ENCODE results near the gene HNRNPH1. TPM values are rescaled to one million over a fixed set of nuclear protein-coding genes. Genes with fewer than 3 reads are reported as not detected.
A peak's percentile ranks its signal among the peaks of the same experiment; 100 is the strongest.

The HNRNPH1 gene
- total RNA-seq, 1 experiment from 2014 or later: 865 TPM

DNA sequence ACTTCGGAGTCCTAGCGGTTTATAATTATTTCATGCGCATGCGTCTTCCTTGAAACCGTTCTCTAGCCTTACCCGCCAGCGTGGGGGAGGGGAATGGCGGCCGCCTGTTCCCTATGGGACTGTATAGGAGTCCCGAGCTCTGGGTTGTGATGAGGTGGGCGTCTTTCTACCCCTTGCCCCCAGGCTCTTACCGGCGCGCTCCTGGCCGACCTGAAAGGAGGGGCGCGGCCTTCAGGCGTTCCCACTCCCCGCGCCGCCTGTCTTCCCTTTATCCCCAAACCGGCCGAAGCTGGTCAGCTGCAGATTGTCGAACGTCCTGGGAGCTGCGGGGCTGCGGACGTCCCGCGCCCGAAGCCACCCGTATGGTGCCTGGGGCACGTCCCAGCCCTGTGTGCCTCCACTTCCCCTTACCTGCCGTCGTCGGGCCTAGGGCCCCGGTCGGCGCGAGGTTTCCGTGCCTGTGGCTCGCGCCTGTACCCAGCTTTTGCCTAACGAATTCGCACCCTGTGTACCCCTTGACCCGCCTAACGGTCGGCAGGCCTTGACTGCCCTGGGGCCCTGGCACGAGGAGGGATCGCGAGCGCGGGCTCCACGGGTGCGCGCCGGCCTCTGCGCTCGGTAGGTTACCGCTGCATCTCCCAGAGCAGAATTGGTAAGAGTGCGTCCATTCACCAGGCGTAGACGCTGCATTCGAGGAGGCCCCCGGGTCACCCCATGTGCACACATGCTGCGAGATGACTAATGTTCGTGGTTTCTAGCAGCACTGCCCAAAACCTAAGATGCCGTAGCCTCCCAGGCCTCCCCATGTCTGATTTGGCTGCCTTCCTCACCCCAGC, 653 bp upstream of the HNRNPH1 start:
- DNase-seq (ENCODE audit: low spot score) (peak; percentile 29), ATAC-seq (peak; percentile 73)
- POLR2A ChIA-PET: interaction anchor here (0.5 to 2.9 kb wide), 22 partner anchors 8 to 1567 kb away, joined by 3 to 31 read pairs (median 5); partner anchors contain the start of genes CBY3, MAML1 and RUFY1
- Mint-ChIP-seq H3K27me3 (ENCODE audit: low read depth) (no peaks in the 10 kb centered on the region), H3K4me3 (peak overlapping the region; percentile 96), H3K4me1 (peaks cover 38% of the 10 kb centered on the region), H3K9me3 (no peaks in the 10 kb centered on the region), H3K36me3 (peaks cover 39% of the 10 kb centered on the region), H3K27ac (peak overlapping the region; percentile 99)
- CTCF ChIA-PET: interaction anchor here (0.5 to 3.4 kb wide), 14 partner anchors 10 to 178 kb away, joined by 3 to 37 read pairs (median 4); partner anchors contain the start of gene RUFY1
- TF ChIP-seq ZNF396 (CRISPR knock-in tag; IDR thresholded peaks at IDR 0.05; ENCODE audit: borderline replicate concordance): no peak
- no peak for TF ChIP-seq ZNF138 (CRISPR knock-in tag; conservative IDR thresholded peaks at IDR 0.05)
- TF ChIP-seq, protein P1, sequence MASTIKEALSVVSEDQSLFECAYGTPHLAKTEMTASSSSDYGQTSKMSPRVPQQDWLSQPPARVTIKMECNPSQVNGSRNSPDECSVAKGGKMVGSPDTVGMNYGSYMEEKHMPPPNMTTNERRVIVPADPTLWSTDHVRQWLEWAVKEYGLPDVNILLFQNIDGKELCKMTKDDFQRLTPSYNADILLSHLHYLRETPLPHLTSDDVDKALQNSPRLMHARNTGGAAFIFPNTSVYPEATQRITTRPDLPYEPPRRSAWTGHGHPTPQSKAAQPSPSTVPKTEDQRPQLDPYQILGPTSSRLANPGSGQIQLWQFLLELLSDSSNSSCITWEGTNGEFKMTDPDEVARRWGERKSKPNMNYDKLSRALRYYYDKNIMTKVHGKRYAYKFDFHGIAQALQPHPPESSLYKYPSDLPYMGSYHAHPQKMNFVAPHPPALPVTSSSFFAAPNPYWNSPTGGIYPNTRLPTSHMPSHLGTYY (CRISPR knock-in tag; IDR thresholded peaks at IDR 0.05): 0 out of 2 replicates have a peak, but pooled peaks have one; percentile 30
- TF ChIP-seq, protein P2, sequence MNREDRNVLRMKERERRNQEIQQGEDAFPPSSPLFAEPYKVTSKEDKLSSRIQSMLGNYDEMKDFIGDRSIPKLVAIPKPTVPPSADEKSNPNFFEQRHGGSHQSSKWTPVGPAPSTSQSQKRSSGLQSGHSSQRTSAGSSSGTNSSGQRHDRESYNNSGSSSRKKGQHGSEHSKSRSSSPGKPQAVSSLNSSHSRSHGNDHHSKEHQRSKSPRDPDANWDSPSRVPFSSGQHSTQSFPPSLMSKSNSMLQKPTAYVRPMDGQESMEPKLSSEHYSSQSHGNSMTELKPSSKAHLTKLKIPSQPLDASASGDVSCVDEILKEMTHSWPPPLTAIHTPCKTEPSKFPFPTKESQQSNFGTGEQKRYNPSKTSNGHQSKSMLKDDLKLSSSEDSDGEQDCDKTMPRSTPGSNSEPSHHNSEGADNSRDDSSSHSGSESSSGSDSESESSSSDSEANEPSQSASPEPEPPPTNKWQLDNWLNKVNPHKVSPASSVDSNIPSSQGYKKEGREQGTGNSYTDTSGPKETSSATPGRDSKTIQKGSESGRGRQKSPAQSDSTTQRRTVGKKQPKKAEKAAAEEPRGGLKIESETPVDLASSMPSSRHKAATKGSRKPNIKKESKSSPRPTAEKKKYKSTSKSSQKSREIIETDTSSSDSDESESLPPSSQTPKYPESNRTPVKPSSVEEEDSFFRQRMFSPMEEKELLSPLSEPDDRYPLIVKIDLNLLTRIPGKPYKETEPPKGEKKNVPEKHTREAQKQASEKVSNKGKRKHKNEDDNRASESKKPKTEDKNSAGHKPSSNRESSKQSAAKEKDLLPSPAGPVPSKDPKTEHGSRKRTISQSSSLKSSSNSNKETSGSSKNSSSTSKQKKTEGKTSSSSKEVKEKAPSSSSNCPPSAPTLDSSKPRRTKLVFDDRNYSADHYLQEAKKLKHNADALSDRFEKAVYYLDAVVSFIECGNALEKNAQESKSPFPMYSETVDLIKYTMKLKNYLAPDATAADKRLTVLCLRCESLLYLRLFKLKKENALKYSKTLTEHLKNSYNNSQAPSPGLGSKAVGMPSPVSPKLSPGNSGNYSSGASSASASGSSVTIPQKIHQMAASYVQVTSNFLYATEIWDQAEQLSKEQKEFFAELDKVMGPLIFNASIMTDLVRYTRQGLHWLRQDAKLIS (CRISPR knock-in tag; IDR thresholded peaks at IDR 0.05; ENCODE audit: borderline replicate concordance): no peak; the same call in 1 of the 2 replicates
- no peak; the same call in 1 of the 2 replicates for TF ChIP-seq ZNF416 (CRISPR knock-in tag; IDR thresholded peaks at IDR 0.05)
- TF ChIP-seq, protein P3, sequence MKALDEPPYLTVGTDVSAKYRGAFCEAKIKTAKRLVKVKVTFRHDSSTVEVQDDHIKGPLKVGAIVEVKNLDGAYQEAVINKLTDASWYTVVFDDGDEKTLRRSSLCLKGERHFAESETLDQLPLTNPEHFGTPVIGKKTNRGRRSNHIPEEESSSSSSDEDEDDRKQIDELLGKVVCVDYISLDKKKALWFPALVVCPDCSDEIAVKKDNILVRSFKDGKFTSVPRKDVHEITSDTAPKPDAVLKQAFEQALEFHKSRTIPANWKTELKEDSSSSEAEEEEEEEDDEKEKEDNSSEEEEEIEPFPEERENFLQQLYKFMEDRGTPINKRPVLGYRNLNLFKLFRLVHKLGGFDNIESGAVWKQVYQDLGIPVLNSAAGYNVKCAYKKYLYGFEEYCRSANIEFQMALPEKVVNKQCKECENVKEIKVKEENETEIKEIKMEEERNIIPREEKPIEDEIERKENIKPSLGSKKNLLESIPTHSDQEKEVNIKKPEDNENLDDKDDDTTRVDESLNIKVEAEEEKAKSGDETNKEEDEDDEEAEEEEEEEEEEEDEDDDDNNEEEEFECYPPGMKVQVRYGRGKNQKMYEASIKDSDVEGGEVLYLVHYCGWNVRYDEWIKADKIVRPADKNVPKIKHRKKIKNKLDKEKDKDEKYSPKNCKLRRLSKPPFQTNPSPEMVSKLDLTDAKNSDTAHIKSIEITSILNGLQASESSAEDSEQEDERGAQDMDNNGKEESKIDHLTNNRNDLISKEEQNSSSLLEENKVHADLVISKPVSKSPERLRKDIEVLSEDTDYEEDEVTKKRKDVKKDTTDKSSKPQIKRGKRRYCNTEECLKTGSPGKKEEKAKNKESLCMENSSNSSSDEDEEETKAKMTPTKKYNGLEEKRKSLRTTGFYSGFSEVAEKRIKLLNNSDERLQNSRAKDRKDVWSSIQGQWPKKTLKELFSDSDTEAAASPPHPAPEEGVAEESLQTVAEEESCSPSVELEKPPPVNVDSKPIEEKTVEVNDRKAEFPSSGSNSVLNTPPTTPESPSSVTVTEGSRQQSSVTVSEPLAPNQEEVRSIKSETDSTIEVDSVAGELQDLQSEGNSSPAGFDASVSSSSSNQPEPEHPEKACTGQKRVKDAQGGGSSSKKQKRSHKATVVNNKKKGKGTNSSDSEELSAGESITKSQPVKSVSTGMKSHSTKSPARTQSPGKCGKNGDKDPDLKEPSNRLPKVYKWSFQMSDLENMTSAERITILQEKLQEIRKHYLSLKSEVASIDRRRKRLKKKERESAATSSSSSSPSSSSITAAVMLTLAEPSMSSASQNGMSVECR (CRISPR knock-in tag; IDR thresholded peaks at IDR 0.05; ENCODE audit: borderline replicate concordance): 0 out of 2 replicates have a peak, but pooled peaks have one; percentile 33
- no peak for TF ChIP-seq NFYB (CRISPR knock-in tag; conservative IDR thresholded peaks at IDR 0.05; ENCODE audit: low read depth)
- TF ChIP-seq, protein P4, sequence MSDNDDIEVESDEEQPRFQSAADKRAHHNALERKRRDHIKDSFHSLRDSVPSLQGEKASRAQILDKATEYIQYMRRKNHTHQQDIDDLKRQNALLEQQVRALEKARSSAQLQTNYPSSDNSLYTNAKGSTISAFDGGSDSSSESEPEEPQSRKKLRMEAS (CRISPR knock-in tag; IDR thresholded peaks at IDR 0.05): peak; percentile 62; the same call in 1 of the 2 replicates
- TF ChIP-seq, protein P5, sequence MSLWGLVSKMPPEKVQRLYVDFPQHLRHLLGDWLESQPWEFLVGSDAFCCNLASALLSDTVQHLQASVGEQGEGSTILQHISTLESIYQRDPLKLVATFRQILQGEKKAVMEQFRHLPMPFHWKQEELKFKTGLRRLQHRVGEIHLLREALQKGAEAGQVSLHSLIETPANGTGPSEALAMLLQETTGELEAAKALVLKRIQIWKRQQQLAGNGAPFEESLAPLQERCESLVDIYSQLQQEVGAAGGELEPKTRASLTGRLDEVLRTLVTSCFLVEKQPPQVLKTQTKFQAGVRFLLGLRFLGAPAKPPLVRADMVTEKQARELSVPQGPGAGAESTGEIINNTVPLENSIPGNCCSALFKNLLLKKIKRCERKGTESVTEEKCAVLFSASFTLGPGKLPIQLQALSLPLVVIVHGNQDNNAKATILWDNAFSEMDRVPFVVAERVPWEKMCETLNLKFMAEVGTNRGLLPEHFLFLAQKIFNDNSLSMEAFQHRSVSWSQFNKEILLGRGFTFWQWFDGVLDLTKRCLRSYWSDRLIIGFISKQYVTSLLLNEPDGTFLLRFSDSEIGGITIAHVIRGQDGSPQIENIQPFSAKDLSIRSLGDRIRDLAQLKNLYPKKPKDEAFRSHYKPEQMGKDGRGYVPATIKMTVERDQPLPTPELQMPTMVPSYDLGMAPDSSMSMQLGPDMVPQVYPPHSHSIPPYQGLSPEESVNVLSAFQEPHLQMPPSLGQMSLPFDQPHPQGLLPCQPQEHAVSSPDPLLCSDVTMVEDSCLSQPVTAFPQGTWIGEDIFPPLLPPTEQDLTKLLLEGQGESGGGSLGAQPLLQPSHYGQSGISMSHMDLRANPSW (CRISPR knock-in tag; conservative IDR thresholded peaks at IDR 0.05; ENCODE audit: low read depth): no peak
- no peak for TF ChIP-seq NR1H2 (CRISPR knock-in tag; IDR thresholded peaks at IDR 0.05)
- TF ChIP-seq, protein P6, sequence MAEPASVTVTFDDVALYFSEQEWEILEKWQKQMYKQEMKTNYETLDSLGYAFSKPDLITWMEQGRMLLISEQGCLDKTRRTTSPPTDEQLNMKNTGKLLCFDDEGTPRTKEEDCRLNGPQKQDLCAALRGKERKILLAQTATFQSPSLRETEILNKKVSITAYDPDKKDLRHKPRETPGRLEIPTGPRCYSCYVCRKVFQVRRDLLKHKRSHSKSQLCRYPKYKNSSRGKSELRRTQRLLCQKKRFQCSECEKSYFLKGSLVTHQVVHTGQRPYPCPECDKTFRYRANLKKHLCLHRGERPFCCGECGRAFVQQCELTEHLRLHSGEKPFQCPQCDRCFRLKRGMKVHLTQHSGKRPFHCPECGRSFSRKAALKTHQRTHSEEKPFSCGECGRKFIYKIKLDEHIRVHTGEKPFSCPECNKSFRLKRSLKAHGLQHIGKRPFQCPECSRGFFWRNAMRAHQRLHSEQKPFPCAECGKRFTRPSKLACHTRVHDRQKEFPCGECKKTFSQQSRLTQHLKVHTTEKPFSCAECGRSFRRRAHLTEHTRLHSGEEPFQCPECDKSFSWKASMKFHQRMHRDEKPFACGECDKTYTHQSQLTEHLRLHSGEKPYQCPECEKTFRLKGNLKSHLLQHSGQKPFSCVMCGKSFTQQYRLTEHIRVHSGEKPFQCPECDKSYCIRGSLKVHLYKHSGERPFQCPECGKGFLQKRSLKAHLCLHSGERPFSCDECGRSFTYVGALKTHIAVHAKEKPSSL (CRISPR knock-in tag; conservative IDR thresholded peaks at IDR 0.05): no peak
- TF ChIP-seq, protein P7, sequence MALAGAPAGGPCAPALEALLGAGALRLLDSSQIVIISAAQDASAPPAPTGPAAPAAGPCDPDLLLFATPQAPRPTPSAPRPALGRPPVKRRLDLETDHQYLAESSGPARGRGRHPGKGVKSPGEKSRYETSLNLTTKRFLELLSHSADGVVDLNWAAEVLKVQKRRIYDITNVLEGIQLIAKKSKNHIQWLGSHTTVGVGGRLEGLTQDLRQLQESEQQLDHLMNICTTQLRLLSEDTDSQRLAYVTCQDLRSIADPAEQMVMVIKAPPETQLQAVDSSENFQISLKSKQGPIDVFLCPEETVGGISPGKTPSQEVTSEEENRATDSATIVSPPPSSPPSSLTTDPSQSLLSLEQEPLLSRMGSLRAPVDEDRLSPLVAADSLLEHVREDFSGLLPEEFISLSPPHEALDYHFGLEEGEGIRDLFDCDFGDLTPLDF (CRISPR knock-in tag; IDR thresholded peaks at IDR 0.05): no peak
- TF ChIP-seq, protein P8, sequence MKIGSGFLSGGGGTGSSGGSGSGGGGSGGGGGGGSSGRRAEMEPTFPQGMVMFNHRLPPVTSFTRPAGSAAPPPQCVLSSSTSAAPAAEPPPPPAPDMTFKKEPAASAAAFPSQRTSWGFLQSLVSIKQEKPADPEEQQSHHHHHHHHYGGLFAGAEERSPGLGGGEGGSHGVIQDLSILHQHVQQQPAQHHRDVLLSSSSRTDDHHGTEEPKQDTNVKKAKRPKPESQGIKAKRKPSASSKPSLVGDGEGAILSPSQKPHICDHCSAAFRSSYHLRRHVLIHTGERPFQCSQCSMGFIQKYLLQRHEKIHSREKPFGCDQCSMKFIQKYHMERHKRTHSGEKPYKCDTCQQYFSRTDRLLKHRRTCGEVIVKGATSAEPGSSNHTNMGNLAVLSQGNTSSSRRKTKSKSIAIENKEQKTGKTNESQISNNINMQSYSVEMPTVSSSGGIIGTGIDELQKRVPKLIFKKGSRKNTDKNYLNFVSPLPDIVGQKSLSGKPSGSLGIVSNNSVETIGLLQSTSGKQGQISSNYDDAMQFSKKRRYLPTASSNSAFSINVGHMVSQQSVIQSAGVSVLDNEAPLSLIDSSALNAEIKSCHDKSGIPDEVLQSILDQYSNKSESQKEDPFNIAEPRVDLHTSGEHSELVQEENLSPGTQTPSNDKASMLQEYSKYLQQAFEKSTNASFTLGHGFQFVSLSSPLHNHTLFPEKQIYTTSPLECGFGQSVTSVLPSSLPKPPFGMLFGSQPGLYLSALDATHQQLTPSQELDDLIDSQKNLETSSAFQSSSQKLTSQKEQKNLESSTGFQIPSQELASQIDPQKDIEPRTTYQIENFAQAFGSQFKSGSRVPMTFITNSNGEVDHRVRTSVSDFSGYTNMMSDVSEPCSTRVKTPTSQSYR (CRISPR knock-in tag; IDR thresholded peaks at IDR 0.05): peak; percentile 85; the same call in 1 of the 2 replicates
- 0 out of 2 replicates have a peak, but pooled peaks have one; percentile 41 for TF ChIP-seq NFATC4 (CRISPR knock-in tag; IDR thresholded peaks at IDR 0.05)
- TF ChIP-seq FOXJ3 (CRISPR knock-in tag; IDR thresholded peaks at IDR 0.05; ENCODE audit: borderline replicate concordance): no peak
